ENCODE data around the gene PXYLP1.

Gene PXYLP1

GRCh38 chr3:141235661-141236171 lies 4.1 kb downstream of the PXYLP1 start:
- Histone ChIP-seq H2AFZ (ENCODE audit: low read depth, low read length) (no peak overlapping the region), H3K27ac (ENCODE audit: low read length) (peak overlapping the region; percentile 100), H3K36me3 (ENCODE audit: insufficient read depth, low read length) (peaks cover 81% of the 10 kb centered on the region), H3K79me2 (ENCODE audit: insufficient read depth, low read length) (peaks cover 92% of the 10 kb centered on the region), H3K9ac (ENCODE audit: low read depth, low read length) (peak overlapping the region; percentile 98), H3K9me3 (ENCODE audit: insufficient read depth, low read length, severe bottlenecking) (no peaks in the 10 kb centered on the region), H3K4me1 (ENCODE audit: insufficient read depth, low read length) (peaks cover 85% of the 10 kb centered on the region), H3K27me3 (ENCODE audit: insufficient read depth, low read length, poor library complexity) (no peaks in the 10 kb centered on the region), H3K4me2 (ENCODE audit: insufficient read depth, low read length) (peak overlapping the region; percentile 61), H4K20me1 (ENCODE audit: insufficient read depth, low read length) (peaks cover 64% of the 10 kb centered on the region), H3K4me3 (ENCODE audit: low read depth in 1 of 2, low read length in 2 of 2) (peak overlapping the region in 1 of 2 experiments; percentile 77; a peak in 2 of 4 replicates)
- ATAC-seq (ENCODE audit: insufficient read depth, low read depth) (no peak), DNase-seq (no peak)
- no peak for TF ChIP-seq EZH2 (IDR thresholded peaks at IDR 0.05; ENCODE audit: borderline replicate concordance, low read depth, low read length, severe bottlenecking)
- no peak for TF ChIP-seq CTCF (IDR thresholded peaks at IDR 0.05; ENCODE audit: borderline replicate concordance, extremely low read depth, low read length, poor library complexity, severe bottlenecking)

GRCh38 chr3:141236361-141236760 lies 4.7 kb downstream of the PXYLP1 start:
- H3K4me2 ChIP-seq (ENCODE audit: insufficient read depth, low read length) = peak overlapping the region; percentile 61; the same call in 1 of the 2 replicates
- peaks cover 97% of the 10 kb centered on the region for H3K79me2 ChIP-seq (ENCODE audit: insufficient read depth, low read length)
- H4K20me1 ChIP-seq (ENCODE audit: insufficient read depth, low read length) = peaks cover 70% of the 10 kb centered on the region
- peak overlapping the region; percentile 100 for H3K27ac ChIP-seq (ENCODE audit: low read length)
- H2AFZ ChIP-seq (ENCODE audit: low read depth, low read length) = no peak overlapping the region
- no peak overlapping the region for H3K4me3 ChIP-seq (ENCODE audit: low read depth in 1 of 2, low read length in 2 of 2)
- DNase-seq (no peak), ATAC-seq (ENCODE audit: insufficient read depth, low read depth) (no peak)
- H3K36me3 ChIP-seq (ENCODE audit: insufficient read depth, low read length) = peaks cover 86% of the 10 kb centered on the region
- H3K9ac ChIP-seq (ENCODE audit: low read depth, low read length) = peak overlapping the region; percentile 98; the same call in 1 of the 2 replicates
- H3K27me3 ChIP-seq (ENCODE audit: insufficient read depth, low read length, poor library complexity) = no peaks in the 10 kb centered on the region
- TF ChIP-seq CTCF (IDR thresholded peaks at IDR 0.05; ENCODE audit: borderline replicate concordance, extremely low read depth, low read length, poor library complexity, severe bottlenecking) = no peak
- TF ChIP-seq EZH2 (IDR thresholded peaks at IDR 0.05; ENCODE audit: borderline replicate concordance, low read depth, low read length, severe bottlenecking) = no peak
- no peaks in the 10 kb centered on the region for H3K9me3 ChIP-seq (ENCODE audit: insufficient read depth, low read length, severe bottlenecking)
- H3K4me1 ChIP-seq (ENCODE audit: insufficient read depth, low read length) = peaks cover 87% of the 10 kb centered on the region

GRCh38 chr3:141237701-141238521 lies 6.3 kb downstream of the PXYLP1 start:
- Histone ChIP-seq H3K27ac (ENCODE audit: low read length) (peak overlapping the region; percentile 42), H3K9ac (ENCODE audit: low read depth, low read length) (0 out of 2 replicates have a peak overlapping the region, but pooled peaks have one; percentile 0), H3K79me2 (ENCODE audit: insufficient read depth, low read length) (peaks cover 100% of the 10 kb centered on the region), H2AFZ (ENCODE audit: low read depth, low read length) (no peak overlapping the region), H3K27me3 (ENCODE audit: insufficient read depth, low read length, poor library complexity) (no peaks in the 10 kb centered on the region), H3K4me2 (ENCODE audit: insufficient read depth, low read length) (peak overlapping the region; percentile 61), H3K36me3 (ENCODE audit: insufficient read depth, low read length) (peaks cover 94% of the 10 kb centered on the region), H3K9me3 (ENCODE audit: insufficient read depth, low read length, severe bottlenecking) (no peaks in the 10 kb centered on the region), H3K4me3 (ENCODE audit: low read depth in 1 of 2, low read length in 2 of 2) (no peak overlapping the region), H4K20me1 (ENCODE audit: insufficient read depth, low read length) (peaks cover 85% of the 10 kb centered on the region), H3K4me1 (ENCODE audit: insufficient read depth, low read length) (peaks cover 98% of the 10 kb centered on the region)
- DNase-seq (no peak), ATAC-seq (ENCODE audit: insufficient read depth, low read depth) (no peak)
- no peak for TF ChIP-seq CTCF (IDR thresholded peaks at IDR 0.05; ENCODE audit: borderline replicate concordance, extremely low read depth, low read length, poor library complexity, severe bottlenecking)
- TF ChIP-seq EZH2 (IDR thresholded peaks at IDR 0.05; ENCODE audit: borderline replicate concordance, low read depth, low read length, severe bottlenecking) = no peak

Data from DND-41 (cell line).